C4-2B (cell line): ENCODE data around the gene CCDC110.

Experiments used
- ZFX ChIP-seq: fragments of 450-650 bp; IDR thresholded peaks from 2 replicates; pipeline ENCODE4 v1.6.1; 2017
- TF ChIP-seq, protein P1 (sequence below): fragments of 450-650 bp; conservative IDR thresholded peaks from 2 replicates; pipeline ENCODE4 v1.5.1; 2017; ENCODE audit warnings: mild to moderate bottlenecking

DNA sequence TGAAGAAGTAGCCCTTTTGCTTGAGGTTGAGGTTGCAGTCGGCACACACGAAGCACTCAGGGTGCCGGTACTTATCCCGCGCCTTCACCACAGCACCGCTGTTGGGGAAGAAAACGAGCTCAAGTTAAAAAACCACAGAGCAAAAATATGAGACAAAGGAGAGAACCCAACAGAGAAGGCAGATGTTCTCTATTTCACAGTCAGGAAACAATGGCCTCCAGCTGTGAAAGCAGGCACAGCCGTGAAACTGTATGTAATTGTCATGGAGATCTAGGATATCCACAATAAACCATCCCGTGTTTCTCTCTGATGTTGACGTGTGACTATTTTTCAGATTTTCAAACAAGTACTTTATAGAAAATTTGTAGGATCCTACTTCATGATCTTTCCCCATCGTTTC is 30.9 kb upstream of the CCDC110 start:
- TF ChIP-seq, protein P1, sequence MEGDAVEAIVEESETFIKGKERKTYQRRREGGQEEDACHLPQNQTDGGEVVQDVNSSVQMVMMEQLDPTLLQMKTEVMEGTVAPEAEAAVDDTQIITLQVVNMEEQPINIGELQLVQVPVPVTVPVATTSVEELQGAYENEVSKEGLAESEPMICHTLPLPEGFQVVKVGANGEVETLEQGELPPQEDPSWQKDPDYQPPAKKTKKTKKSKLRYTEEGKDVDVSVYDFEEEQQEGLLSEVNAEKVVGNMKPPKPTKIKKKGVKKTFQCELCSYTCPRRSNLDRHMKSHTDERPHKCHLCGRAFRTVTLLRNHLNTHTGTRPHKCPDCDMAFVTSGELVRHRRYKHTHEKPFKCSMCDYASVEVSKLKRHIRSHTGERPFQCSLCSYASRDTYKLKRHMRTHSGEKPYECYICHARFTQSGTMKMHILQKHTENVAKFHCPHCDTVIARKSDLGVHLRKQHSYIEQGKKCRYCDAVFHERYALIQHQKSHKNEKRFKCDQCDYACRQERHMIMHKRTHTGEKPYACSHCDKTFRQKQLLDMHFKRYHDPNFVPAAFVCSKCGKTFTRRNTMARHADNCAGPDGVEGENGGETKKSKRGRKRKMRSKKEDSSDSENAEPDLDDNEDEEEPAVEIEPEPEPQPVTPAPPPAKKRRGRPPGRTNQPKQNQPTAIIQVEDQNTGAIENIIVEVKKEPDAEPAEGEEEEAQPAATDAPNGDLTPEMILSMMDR = no peak
- TF ChIP-seq ZFX = no peak
